Stimulated activated CD4-positive, alpha-beta T cell treated with anti-CD3 and anti-CD28 coated beads, Interleukin-15, amount 100 ng/mL, for 48 hours (primary cell): ENCODE data around the gene ZNF28.
"Not testable (repeated sequence)": the region's sequence is repeated elsewhere in the genome, so short reads cannot be mapped to it uniquely, and the experiment has no call there.

Experiments
- DNase-seq, 2 donors: peaks; one replicate each; pipeline ENCODE4 v3.0.0-alpha.2; 2020; ENCODE audit warnings: low read depth in 2 of 2

The ZNF28 gene

DNA sequence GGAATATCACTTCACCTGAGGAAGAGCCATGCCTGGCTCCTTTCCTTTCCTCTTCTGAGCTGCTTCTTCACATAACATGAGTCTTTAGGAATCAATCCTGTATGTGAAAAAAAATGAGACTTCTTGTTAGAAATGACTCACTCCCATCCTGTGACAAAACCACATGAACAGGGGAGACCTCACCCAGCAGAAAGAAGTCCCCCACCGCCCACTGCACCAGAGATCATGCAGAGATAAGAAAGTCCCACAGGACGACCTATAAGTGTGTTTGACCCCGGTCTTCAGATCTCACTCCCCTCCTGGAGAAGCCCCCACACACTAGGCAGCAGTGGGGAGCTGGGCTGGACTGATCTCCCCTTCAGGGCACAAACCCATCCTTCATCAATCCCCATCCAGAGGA, 42.6 kb downstream of the ZNF28 start:
- no peak for DNase-seq

DNA sequence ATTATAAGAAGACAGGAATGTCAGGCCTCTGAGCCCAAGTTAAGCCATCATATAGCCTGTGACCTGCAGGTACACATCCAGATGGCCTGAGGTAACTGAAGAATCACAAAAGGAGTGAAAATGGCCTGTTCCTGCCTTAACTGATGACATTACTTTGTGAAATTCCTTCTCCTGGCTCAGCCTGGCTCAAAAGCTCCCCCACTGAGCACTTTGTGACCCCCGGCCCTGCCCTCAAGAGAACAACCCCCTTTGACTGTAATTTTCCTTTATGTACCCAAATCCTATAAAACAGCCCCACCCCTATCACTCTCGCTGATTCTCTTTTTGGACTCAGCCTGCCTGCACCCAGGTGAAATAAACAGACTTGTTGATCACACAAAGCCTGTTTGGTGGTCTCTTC, 65.0 kb downstream of the ZNF28 start:
- DNase-seq = not testable (repeated sequence)

DNA sequence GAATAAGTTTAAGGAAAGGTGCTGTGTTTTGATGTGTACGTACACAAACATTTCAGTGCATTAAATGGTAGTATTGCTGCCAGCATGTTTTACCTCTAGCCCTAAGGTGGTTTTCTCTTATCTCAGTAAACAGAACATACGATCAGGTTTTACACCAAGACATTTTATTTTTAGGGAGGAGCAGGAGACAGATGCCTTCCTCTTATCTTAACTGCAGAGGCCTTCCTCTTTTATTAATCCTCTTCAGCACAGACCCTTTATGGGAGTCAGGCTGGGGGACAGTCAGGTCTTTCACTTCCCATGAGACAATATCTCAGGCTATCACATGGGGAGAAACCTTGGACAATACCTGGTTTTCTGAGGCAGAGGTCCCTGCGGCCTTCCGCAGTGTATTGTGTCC, 71.7 kb downstream of the ZNF28 start:
- DNase-seq = no peak

DNA sequence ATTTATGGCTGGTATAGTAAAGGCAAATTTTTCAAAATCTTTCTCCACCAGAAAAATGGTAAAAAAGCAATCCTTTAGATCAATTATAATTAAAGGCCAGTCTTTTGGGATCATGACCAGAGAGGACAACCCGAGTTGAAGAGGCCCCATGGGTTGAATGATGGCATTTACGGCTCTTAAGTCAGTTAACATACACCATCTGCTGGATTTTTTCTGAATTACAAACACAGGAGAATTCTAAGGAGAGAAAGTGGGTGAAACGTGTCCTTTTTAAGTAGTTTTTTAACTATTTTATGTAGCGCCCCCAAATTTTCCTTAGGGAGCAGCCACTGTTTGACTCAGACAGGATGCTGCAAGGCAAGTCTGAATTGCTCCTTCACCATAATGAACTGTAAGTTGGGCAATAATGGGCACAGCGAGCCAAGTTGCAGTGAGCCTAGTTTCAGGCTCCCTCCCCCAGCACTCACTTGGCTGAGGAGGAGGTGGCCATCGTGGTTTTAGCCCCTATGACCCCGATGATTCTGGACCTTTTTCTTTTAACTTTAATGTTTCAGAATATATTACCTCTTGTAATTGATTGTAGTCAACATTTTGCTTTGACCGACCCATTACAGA, 73.0 kb downstream of the ZNF28 start:
- DNase-seq = no peak
